Measurements from ENCODE around the gene KIF6.
"Not testable (repeated sequence)": the region's sequence is repeated elsewhere in the genome, so short reads cannot be mapped to it uniquely, and the experiment has no call there.

KIF6 gene

DNA sequence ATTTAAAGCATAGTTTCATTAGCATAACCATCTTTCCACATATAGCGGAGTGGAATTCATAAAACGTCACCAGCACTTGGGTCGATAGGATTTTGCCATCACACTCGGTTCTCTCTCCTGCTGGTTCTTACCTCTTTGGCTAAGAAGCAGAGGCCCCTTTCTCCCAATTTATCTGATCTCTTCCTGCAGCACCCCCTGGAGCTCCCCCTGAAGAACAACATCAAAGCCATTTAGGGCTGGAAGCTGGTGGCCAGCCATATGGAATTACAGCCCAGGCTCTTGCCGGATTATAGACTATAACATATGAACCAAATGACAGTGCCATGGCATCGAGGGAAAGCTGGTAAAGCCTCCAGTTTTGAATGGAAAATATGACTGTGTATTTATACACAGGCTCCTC lies 6.4 kb upstream of the KIF6 start:
- Histone ChIP-seq H3K4me3 (replicated peaks; ENCODE audit: insufficient read depth, low read length) (no peak overlapping the region), H3K27ac (replicated peaks) (no peak overlapping the region), H3K27me3 (ENCODE audit: insufficient read depth, poor library complexity, severe bottlenecking) (no peaks in the 10 kb centered on the region)
- TF ChIP-seq GABPA (IDR thresholded peaks at IDR 0.05; ENCODE audit: low read depth) = no peak
- TF ChIP-seq SPI1 (IDR thresholded peaks at IDR 0.05; ENCODE audit: borderline replicate concordance, low read depth) = no peak
- TF ChIP-seq, protein P1, sequence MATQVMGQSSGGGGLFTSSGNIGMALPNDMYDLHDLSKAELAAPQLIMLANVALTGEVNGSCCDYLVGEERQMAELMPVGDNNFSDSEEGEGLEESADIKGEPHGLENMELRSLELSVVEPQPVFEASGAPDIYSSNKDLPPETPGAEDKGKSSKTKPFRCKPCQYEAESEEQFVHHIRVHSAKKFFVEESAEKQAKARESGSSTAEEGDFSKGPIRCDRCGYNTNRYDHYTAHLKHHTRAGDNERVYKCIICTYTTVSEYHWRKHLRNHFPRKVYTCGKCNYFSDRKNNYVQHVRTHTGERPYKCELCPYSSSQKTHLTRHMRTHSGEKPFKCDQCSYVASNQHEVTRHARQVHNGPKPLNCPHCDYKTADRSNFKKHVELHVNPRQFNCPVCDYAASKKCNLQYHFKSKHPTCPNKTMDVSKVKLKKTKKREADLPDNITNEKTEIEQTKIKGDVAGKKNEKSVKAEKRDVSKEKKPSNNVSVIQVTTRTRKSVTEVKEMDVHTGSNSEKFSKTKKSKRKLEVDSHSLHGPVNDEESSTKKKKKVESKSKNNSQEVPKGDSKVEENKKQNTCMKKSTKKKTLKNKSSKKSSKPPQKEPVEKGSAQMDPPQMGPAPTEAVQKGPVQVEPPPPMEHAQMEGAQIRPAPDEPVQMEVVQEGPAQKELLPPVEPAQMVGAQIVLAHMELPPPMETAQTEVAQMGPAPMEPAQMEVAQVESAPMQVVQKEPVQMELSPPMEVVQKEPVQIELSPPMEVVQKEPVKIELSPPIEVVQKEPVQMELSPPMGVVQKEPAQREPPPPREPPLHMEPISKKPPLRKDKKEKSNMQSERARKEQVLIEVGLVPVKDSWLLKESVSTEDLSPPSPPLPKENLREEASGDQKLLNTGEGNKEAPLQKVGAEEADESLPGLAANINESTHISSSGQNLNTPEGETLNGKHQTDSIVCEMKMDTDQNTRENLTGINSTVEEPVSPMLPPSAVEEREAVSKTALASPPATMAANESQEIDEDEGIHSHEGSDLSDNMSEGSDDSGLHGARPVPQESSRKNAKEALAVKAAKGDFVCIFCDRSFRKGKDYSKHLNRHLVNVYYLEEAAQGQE (IDR thresholded peaks at IDR 0.05; ENCODE audit: insufficient replicate concordance, low read depth) = no peak
- TF ChIP-seq POLR2AphosphoS5 (IDR thresholded peaks at IDR 0.05; ENCODE audit: low read depth) = no peak
- TF ChIP-seq, protein P2, sequence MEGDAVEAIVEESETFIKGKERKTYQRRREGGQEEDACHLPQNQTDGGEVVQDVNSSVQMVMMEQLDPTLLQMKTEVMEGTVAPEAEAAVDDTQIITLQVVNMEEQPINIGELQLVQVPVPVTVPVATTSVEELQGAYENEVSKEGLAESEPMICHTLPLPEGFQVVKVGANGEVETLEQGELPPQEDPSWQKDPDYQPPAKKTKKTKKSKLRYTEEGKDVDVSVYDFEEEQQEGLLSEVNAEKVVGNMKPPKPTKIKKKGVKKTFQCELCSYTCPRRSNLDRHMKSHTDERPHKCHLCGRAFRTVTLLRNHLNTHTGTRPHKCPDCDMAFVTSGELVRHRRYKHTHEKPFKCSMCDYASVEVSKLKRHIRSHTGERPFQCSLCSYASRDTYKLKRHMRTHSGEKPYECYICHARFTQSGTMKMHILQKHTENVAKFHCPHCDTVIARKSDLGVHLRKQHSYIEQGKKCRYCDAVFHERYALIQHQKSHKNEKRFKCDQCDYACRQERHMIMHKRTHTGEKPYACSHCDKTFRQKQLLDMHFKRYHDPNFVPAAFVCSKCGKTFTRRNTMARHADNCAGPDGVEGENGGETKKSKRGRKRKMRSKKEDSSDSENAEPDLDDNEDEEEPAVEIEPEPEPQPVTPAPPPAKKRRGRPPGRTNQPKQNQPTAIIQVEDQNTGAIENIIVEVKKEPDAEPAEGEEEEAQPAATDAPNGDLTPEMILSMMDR (IDR thresholded peaks at IDR 0.05; ENCODE audit: insufficient read depth, low read length) = no peak
- DNase-seq (ENCODE audit: low read depth in 1 of 2, low spot score in 1 of 2) = no peak

DNA sequence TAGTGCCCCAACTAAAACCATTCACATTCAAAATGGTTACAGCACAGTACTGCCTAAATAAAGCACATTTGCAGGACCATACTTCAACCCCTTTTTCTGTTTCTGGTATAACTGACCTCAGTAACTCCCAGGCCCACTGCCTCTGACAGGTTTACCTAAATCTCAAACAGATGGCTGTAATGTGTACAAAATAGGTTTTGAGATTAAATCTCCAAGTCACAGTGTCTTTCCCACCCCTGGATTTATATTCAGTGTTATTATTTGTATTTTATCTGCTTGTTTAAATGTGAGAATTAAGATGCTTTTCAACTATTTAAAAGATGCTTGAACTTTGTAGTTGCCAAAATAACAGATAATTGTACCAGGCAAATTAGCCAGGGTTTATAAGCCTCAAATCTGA lies 4.7 kb upstream of the KIF6 start:
- H3K27ac ChIP-seq (replicated peaks) = no peak overlapping the region
- TF ChIP-seq SPI1 (IDR thresholded peaks at IDR 0.05; ENCODE audit: borderline replicate concordance, low read depth) = no peak
- TF ChIP-seq POLR2AphosphoS5 (IDR thresholded peaks at IDR 0.05; ENCODE audit: low read depth) = no peak
- TF ChIP-seq, protein P1 (IDR thresholded peaks at IDR 0.05; ENCODE audit: insufficient replicate concordance, low read depth) = no peak
- TF ChIP-seq, protein P2 (IDR thresholded peaks at IDR 0.05; ENCODE audit: insufficient read depth, low read length) = no peak
- TF ChIP-seq GABPA (IDR thresholded peaks at IDR 0.05; ENCODE audit: low read depth) = no peak
- no peak overlapping the region for H3K4me3 ChIP-seq (replicated peaks; ENCODE audit: insufficient read depth, low read length)
- no peaks in the 10 kb centered on the region for H3K27me3 ChIP-seq (ENCODE audit: insufficient read depth, poor library complexity, severe bottlenecking)
- DNase-seq (ENCODE audit: low read depth in 1 of 2, low spot score in 1 of 2) = no peak

DNA sequence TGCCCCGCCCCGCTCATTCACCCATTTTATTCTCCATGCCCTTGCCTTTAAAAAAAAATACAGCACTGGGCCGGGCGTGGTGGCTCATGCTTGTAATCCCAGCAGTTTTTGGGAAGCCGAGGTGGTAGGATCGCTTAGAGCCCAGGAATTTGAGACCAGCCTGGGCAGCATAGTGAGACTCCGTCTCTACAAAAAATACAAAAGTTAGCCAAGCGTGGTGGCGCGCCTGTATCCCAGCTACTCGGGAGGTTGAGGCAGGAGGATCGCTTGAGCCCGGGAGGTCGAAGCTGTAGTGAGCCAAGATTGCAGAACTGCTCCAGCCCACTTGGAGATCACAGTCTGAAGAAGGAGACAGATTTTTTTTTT lies 407 bp upstream of the KIF6 start:
- no peak overlapping the region for H3K4me3 ChIP-seq (replicated peaks; ENCODE audit: insufficient read depth, low read length)
- peaks cover 2% of the 10 kb centered on the region for H3K27me3 ChIP-seq (ENCODE audit: insufficient read depth, poor library complexity, severe bottlenecking)
- DNase-seq (ENCODE audit: low read depth in 1 of 2, low spot score in 1 of 2) = no peak
- TF ChIP-seq SPI1 (IDR thresholded peaks at IDR 0.05; ENCODE audit: borderline replicate concordance, low read depth) (no peak), POLR2AphosphoS5 (IDR thresholded peaks at IDR 0.05; ENCODE audit: low read depth) (no peak), GABPA (IDR thresholded peaks at IDR 0.05; ENCODE audit: low read depth) (no peak)
- TF ChIP-seq, protein P2 (IDR thresholded peaks at IDR 0.05; ENCODE audit: insufficient read depth, low read length) = no peak
- TF ChIP-seq, protein P1 (IDR thresholded peaks at IDR 0.05; ENCODE audit: insufficient replicate concordance, low read depth) = no peak
- no peak overlapping the region for H3K27ac ChIP-seq (replicated peaks)

DNA sequence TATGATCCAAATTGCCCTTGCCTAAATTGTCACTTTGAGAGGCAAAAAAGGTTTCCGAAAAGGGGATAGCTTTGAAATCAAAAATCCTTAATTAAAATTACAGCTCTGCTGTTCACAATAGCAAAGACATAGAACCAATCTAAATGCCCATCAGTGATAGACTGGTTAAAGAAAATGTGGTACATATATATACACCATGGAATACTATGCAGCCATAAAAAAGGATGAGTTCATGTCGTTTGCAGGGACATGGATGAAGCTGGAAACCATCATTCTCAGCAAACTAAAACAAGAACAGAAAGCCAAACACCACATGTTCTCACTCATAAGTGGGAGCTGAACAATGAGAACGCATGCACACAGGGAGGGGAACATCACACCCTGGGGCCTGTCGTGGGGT lies 1.9 kb downstream of the KIF6 start:
- not testable (repeated sequence) for H3K4me3 ChIP-seq (replicated peaks; ENCODE audit: insufficient read depth, low read length); H3K27ac ChIP-seq (replicated peaks); H3K27me3 ChIP-seq (ENCODE audit: insufficient read depth, poor library complexity, severe bottlenecking); DNase-seq (ENCODE audit: low read depth in 1 of 2, low spot score in 1 of 2)
